Measurements from ENCODE around the gene SLC25A45. TPM values are rescaled to one million over a fixed set of nuclear protein-coding genes. Genes with fewer than 3 reads are reported as not detected.
A peak's percentile ranks its signal among the peaks of the same experiment; 100 is the strongest.

The SLC25A45 gene
- polyA plus RNA-seq, 10 donors = 5.1 to 9.4 (median 6.2) TPM

GRCh38 chr11:65389294-65389980, 7.0 kb upstream of the SLC25A45 start:
- no peak for DNase-seq

- no peak for DNase-seq
These were observed 6.3 kb upstream of the SLC25A45 start for GRCh38 chr11:65388731-65389130.

GRCh38 chr11:65386307-65387140, 4.1 kb upstream of the SLC25A45 start, which contains the start of gene FRMD8:
Gene FRMD8, plus strand, starts transcription at chr11:65386637. Its CDS starts 400 bp downstream, at chr11:65387037.
- DNase-seq = peak; percentile 83 to 96 (median 94)

GRCh38 chr11:65384301-65384889, 1.9 kb upstream of the SLC25A45 start:
- no peak for DNase-seq

- DNase-seq = no peak
These were observed 1.3 kb upstream of the SLC25A45 start for GRCh38 chr11:65383778-65384177.

- DNase-seq = no peak
These were observed 440 bp upstream of the SLC25A45 start for GRCh38 chr11:65382804-65383368.

GRCh38 chr11:65381716-65382032, 772 bp downstream of the SLC25A45 start:
- DNase-seq = peak in 1 of 3 donors; percentile 56

- DNase-seq = no peak
These were observed 1.9 kb downstream of the SLC25A45 start for GRCh38 chr11:65380460-65381119.

- no peak for DNase-seq
These were observed 2.6 kb downstream of the SLC25A45 start for GRCh38 chr11:65379698-65380459.

GRCh38 chr11:65378928-65379638, 3.4 kb downstream of the SLC25A45 start:
- no peak for DNase-seq

- no peak for DNase-seq
These were observed 4.1 kb downstream of the SLC25A45 start for GRCh38 chr11:65378208-65378927.

- DNase-seq = no peak
These were observed 4.7 kb downstream of the SLC25A45 start for GRCh38 chr11:65377777-65378176.

GRCh38 chr11:65377036-65377435, 5.4 kb downstream of the SLC25A45 start:
- no peak for DNase-seq

GRCh38 chr11:65376138-65376713, 6.2 kb downstream of the SLC25A45 start:
- DNase-seq = no peak

- no peak for DNase-seq
These were observed 7.4 kb downstream of the SLC25A45 start for GRCh38 chr11:65375012-65375411.

- DNase-seq = no peak
These were observed 8.4 kb downstream of the SLC25A45 start for GRCh38 chr11:65373839-65374580.

GRCh38 chr11:65370659-65371049, 11.8 kb downstream of the SLC25A45 start:
- DNase-seq = no peak

- peak; percentile 57 to 77 (median 62) for DNase-seq
These were observed 16.1 kb downstream of the SLC25A45 start for GRCh38 chr11:65366340-65366773.

GRCh38 chr11:65363770-65364169, 18.7 kb downstream of the SLC25A45 start:
- DNase-seq = no peak
